ENCODE measurements around the gene AHDC1. TPM values are rescaled to one million over a fixed set of nuclear protein-coding genes. Genes with fewer than 3 reads are reported as not detected.
A peak's percentile ranks its signal among the peaks of the same experiment; 100 is the strongest.

Gene AHDC1
- total and polyA plus RNA-seq, 10 of the 15 experiments (the other 5 are each of a cell fraction or from before 2014, with no cell fraction given) = 0.21 to 13.0 (median 1.4) TPM

DNA sequence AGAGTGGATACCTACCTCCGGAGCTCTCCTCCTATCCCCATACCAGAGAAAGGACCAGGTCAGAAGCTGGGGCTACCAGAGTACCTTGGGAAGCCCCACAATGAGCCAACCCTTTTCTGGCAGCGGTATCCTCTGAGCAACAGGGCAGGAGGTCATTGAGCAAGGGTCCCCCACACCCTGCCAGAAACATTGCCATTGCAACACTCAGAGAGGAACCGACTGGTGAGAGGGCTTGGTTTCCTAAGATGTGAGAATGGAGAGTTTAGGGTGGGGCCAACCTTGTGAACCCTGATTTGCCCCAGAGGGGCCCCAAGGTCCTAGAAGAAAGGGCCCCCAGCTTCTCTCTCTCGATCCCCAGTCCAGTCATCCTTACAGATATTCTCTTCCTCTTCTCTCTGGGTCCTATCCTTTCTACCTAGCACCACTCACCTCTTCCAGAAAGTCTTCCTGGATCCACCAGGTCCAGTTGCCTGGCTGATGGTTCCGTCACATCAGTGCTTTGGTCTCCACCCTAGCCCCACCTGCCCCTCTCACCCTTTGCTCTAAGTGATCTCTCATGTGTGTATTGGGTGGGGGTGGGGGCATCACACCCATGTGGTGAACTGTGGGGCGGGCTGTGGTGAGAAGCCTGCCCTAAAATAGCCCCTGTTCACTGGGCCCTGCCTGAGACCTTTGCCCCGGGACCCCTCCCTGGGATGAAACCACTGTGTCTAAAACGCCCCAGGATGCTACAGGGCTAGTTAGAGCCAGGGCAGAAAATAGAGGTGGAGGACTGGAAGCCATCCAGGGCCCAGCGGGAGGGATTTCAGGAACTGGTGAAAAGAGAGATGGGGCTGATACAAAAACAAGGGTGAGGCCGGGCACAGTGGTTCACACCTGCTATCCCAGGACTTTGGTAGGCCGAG is 22.3 kb upstream of the AHDC1 start (continued):
- TF ChIP-seq CEBPB (IDR thresholded peaks at IDR 0.05; ENCODE audit: borderline replicate concordance in 1 of 2, low read depth in 2 of 2, low read length in 2 of 2) (no peak), SIX5 (IDR thresholded peaks at IDR 0.05; ENCODE audit: low read depth, low read length, severe bottlenecking) (no peak), CHD2 (IDR thresholded peaks at IDR 0.05; ENCODE audit: borderline replicate concordance, low read depth, low read length) (peak; percentile 77; the same call in 1 of the 2 replicates), ETV6 (conservative IDR thresholded peaks at IDR 0.05 in 1 of 2, IDR thresholded peaks at IDR 0.05 in 1 of 2; ENCODE audit: borderline replicate concordance in 1 of 2, low read depth in 1 of 2) (no peak), USF2 (IDR thresholded peaks at IDR 0.05; ENCODE audit: borderline replicate concordance, low read depth, low read length) (no peak), SP1 (IDR thresholded peaks at IDR 0.05; ENCODE audit: low read depth, low read length) (peak; percentile 47), TCF3 (IDR thresholded peaks at IDR 0.05; ENCODE audit: borderline replicate concordance, insufficient read depth, low read depth, low read length) (peak; percentile 54; the same call in 1 of the 2 replicates), IRF3 (IDR thresholded peaks at IDR 0.05) (no peak), ZBTB4 (CRISPR knock-in tag; IDR thresholded peaks at IDR 0.05) (no peak), NR2F1 (conservative IDR thresholded peaks at IDR 0.05) (peak; percentile 99), CHD4 (IDR thresholded peaks at IDR 0.05) (no peak), HDGF (IDR thresholded peaks at IDR 0.05) (0 out of 2 replicates have a peak, but pooled peaks have one; percentile 8), JUNB (IDR thresholded peaks at IDR 0.05) (no peak; the same call in 1 of the 2 replicates), SMAD5 (IDR thresholded peaks at IDR 0.05; ENCODE audit: low read depth) (peak; percentile 79)
- TF ChIP-seq, protein P1, sequence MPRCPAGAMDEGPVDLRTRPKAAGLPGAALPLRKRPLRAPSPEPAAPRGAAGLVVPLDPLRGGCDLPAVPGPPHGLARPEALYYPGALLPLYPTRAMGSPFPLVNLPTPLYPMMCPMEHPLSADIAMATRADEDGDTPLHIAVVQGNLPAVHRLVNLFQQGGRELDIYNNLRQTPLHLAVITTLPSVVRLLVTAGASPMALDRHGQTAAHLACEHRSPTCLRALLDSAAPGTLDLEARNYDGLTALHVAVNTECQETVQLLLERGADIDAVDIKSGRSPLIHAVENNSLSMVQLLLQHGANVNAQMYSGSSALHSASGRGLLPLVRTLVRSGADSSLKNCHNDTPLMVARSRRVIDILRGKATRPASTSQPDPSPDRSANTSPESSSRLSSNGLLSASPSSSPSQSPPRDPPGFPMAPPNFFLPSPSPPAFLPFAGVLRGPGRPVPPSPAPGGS (IDR thresholded peaks at IDR 0.05; ENCODE audit: borderline replicate concordance, insufficient read depth, low read depth, low read length, poor library complexity, severe bottlenecking) = no peak
- TF ChIP-seq, protein P2, sequence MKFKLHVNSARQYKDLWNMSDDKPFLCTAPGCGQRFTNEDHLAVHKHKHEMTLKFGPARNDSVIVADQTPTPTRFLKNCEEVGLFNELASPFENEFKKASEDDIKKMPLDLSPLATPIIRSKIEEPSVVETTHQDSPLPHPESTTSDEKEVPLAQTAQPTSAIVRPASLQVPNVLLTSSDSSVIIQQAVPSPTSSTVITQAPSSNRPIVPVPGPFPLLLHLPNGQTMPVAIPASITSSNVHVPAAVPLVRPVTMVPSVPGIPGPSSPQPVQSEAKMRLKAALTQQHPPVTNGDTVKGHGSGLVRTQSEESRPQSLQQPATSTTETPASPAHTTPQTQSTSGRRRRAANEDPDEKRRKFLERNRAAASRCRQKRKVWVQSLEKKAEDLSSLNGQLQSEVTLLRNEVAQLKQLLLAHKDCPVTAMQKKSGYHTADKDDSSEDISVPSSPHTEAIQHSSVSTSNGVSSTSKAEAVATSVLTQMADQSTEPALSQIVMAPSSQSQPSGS (IDR thresholded peaks at IDR 0.05; ENCODE audit: low read length) = no peak
- TF ChIP-seq, protein P3, sequence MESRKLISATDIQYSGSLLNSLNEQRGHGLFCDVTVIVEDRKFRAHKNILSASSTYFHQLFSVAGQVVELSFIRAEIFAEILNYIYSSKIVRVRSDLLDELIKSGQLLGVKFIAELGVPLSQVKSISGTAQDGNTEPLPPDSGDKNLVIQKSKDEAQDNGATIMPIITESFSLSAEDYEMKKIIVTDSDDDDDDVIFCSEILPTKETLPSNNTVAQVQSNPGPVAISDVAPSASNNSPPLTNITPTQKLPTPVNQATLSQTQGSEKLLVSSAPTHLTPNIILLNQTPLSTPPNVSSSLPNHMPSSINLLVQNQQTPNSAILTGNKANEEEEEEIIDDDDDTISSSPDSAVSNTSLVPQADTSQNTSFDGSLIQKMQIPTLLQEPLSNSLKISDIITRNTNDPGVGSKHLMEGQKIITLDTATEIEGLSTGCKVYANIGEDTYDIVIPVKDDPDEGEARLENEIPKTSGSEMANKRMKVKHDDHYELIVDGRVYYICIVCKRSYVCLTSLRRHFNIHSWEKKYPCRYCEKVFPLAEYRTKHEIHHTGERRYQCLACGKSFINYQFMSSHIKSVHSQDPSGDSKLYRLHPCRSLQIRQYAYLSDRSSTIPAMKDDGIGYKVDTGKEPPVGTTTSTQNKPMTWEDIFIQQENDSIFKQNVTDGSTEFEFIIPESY (IDR thresholded peaks at IDR 0.05) = no peak
